Kidney (tissue), 14 donors: Measurements from ENCODE around the gene LSM7. TPM values are rescaled to one million over a fixed set of nuclear protein-coding genes. Genes with fewer than 3 reads are reported as not detected.
"Not testable (repeated sequence)": the region's sequence is repeated elsewhere in the genome, so short reads cannot be mapped to it uniquely, and the experiment has no call there.

ENCODE experiments used
- DNase-seq, 5 donors: peaks; one replicate each; pipeline ENCODE4 v3.0.0-alpha.2; 2013 to 2020
- FAIRE-seq: peaks from 2 replicates; lab custom pipeline; 2012; peaks lifted over from hg19 to GRCh38; lab: Jason Lieb, UNC
- H3K27ac ChIP-seq, 2 donors: one replicate each; pipeline ENCODE4 v1.7.0; 2013; ENCODE audit warnings: low read depth in 2 of 2, low read length in 2 of 2, inconsistent platforms in 1 of 2
- H3K27me3 ChIP-seq: one replicate; pipeline ENCODE4 v1.7.1; 2013; ENCODE audit warnings: low read length, inconsistent platforms; ENCODE audit not compliant: control insufficient read depth, insufficient read depth
- H3K36me3 ChIP-seq, 3 donors: one replicate each; pipeline versions ENCODE4 v1.7.0 to v1.7.1; 2013; ENCODE audit warnings: low read length in 3 of 3, control low read depth in 1 of 3, inconsistent platforms in 1 of 3; ENCODE audit not compliant: insufficient read depth in 3 of 3, control insufficient read depth in 2 of 3
- H3K4me1 ChIP-seq, 3 donors: one replicate each; pipeline versions ENCODE4 v1.7.0 to v1.7.1; 2013; ENCODE audit warnings: low read length in 3 of 3, inconsistent platforms in 1 of 3, low read depth in 1 of 3; ENCODE audit not compliant: control insufficient read depth in 2 of 3, insufficient read depth in 2 of 3
- H3K4me3 ChIP-seq, 3 donors: one replicate each; pipeline versions ENCODE4 v1.7.0 to v1.8.1; 2013; ENCODE audit warnings: low read length in 3 of 3, control low read depth in 1 of 3, inconsistent platforms in 1 of 3
- H3K9ac ChIP-seq, 3 donors: one replicate each; pipeline versions ENCODE4 v1.7.0 to v1.7.1; 2013; ENCODE audit warnings: low read length in 3 of 3, control low read depth in 1 of 3, inconsistent platforms in 1 of 3
- H3K9me3 ChIP-seq, 3 donors: one replicate each; pipeline versions ENCODE4 v1.7.0 to v1.7.1; 2013; ENCODE audit warnings: low read length in 3 of 3, control low read depth in 1 of 3, inconsistent platforms in 1 of 3; ENCODE audit not compliant: control insufficient read depth in 2 of 3, insufficient read depth in 1 of 3
- CTCF ChIP-seq: IDR thresholded peaks from 3 replicates; pipeline ENCODE4 v1.5.1; 2012; ENCODE audit warnings: mild to moderate bottlenecking, moderate library complexity, borderline replicate concordance; ENCODE audit not compliant: insufficient read depth; ENCODE audit errors: extremely low read depth
- intact Hi-C: fragments of 100-400 bp; cut with DNase I; formaldehyde crosslinking; loops from one replicate; pipeline ENCODE4 v1.11.1; 2022
- polyA plus RNA-seq: library from polyadenylated mRNA; stranded (reverse); fragments of 350-450 nt; fragmentation: Illumina TruSeq; extraction: RNeasy Lipid Tissue Mini Kit (QIAGEN cat#74804); gene quantifications from one replicate; pipeline ENCODE4 v1.2.3, GENCODE V29; 2014; ENCODE audit warnings: low read depth, low replicate concordance; ENCODE audit not compliant: insufficient read depth
- total RNA-seq: library from RNA; stranded (reverse); fragmentation: NEBNext Ultra II Directional; extraction: Animal tissue kit (Norgen Biotek cat#: 25700); gene quantifications from one replicate; pipeline ENCODE4 v1.2.1, GENCODE V29; 2021
- donor health status: control.
- donor health status: control.
- donor health status: control.
- donor health status: control.
- donor health status: control.
- donor health status: DM: yes; HTN: yes; CAD: no.
- donor health status: Normal renal cell carcinoma (clear cell type).

LSM7 gene
- total and polyA plus RNA-seq, 2 donors from 2014 or later: 54.0 to 160 TPM

GRCh38 chr19:2351591-2351990, 23.2 kb upstream of the LSM7 start:
- FAIRE-seq (no peak), DNase-seq (peak in 1 of 5 donors; percentile 55)
- H3K4me1 ChIP-seq: no peaks in the 10 kb centered on the region
- intact Hi-C loops: no loop called here
- no peaks in the 10 kb centered on the region for H3K9me3 ChIP-seq
- H3K27me3 ChIP-seq: no peaks in the 10 kb centered on the region
- no peak overlapping the region for H3K27ac ChIP-seq
- no peak for TF ChIP-seq CTCF
- H3K4me3 ChIP-seq: no peak overlapping the region
- H3K36me3 ChIP-seq: peaks cover 0 to 15% (median 5%) of the 10 kb centered on the region in 3 donors
- no peak overlapping the region for H3K9ac ChIP-seq

- H3K27me3 ChIP-seq: no peaks in the 10 kb centered on the region
- H3K36me3 ChIP-seq: peaks cover 0 to 15% (median 5%) of the 10 kb centered on the region in 3 donors
- intact Hi-C loops: no loop called here
- no peak overlapping the region for H3K27ac ChIP-seq
- FAIRE-seq: no peak
- H3K9me3 ChIP-seq: no peaks in the 10 kb centered on the region
- no peak overlapping the region for H3K9ac ChIP-seq
- H3K4me1 ChIP-seq: no peaks in the 10 kb centered on the region
- H3K4me3 ChIP-seq: no peak overlapping the region
- peak in 1 of 5 donors; percentile 64 for DNase-seq
- no peak for TF ChIP-seq CTCF
These were observed 22.3 kb upstream of the LSM7 start for GRCh38 chr19:2350656-2351055.

- DNase-seq: peak in 1 of 5 donors; percentile 7
- FAIRE-seq, intact Hi-C loops: not testable (repeated sequence)
These were observed 21.4 kb upstream of the LSM7 start for GRCh38 chr19:2349818-2350217.

GRCh38 chr19:2345794-2346663, 17.6 kb upstream of the LSM7 start:
- no peaks in the 10 kb centered on the region for H3K9me3 ChIP-seq
- H3K4me3 ChIP-seq: no peak overlapping the region
- intact Hi-C loops: no loop called here
- DNase-seq (peak in 1 of 5 donors; percentile 67), FAIRE-seq (no peak)
- H3K4me1 ChIP-seq: no peaks in the 10 kb centered on the region
- TF ChIP-seq CTCF: no peak
- no peak overlapping the region for H3K9ac ChIP-seq
- H3K27ac ChIP-seq: no peak overlapping the region
- H3K36me3 ChIP-seq: peaks cover 0 to 15% (median 11%) of the 10 kb centered on the region in 3 donors
- no peaks in the 10 kb centered on the region for H3K27me3 ChIP-seq

More at GRCh38 chr19:2349818-2350217, 21.4 kb upstream of the LSM7 start:
- not testable (repeated sequence) for H3K4me3 ChIP-seq, H3K27me3 ChIP-seq, H3K9ac ChIP-seq, H3K9me3 ChIP-seq, H3K4me1 ChIP-seq, H3K27ac ChIP-seq
- H3K36me3 ChIP-seq: peaks cover 0 to 15% (median 6%) of the 10 kb centered on the region in 3 donors
